ENCODE measurements around the gene SORCS2.

The SORCS2 gene

GRCh38 chr4:7609316-7609715 is 417.0 kb downstream of the SORCS2 start:
- DNase-seq, result no peak

DNA sequence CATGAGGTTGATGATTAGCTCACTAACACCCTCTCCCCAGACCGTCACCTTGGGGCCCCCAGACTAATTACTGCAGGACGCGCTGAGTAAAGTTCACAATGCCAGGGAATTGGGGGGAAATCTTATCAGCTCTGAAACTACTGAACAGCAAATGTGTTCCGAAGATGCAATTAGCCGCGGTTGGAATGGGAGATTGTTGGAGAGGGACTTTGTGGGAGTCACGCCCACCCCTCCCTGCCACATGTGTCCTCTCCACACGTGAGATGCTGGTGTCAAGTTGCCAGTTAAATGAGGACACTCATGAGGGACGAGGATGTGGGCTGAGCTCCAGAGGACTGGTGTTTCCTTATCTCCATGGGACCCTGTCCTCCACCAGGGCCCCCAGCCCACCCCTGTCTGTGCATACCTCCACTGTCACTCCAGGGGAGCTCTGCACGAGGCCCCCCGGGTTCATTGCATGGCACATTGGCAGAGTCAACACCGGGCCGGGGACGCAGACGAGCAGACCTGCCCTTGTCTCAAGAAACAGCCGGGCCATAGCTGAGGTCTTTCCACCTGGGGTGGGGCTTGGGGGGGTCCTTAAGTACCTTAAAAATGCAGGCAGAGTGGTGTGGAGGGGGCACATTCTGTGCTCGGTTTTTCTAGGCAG is 417.8 kb downstream of the SORCS2 start:
- no peak for DNase-seq

GRCh38 chr4:7610841-7611240 is 418.5 kb downstream of the SORCS2 start:
- no peak for DNase-seq

GRCh38 chr4:7612311-7612897 is 420.1 kb downstream of the SORCS2 start:
- DNase-seq, result no peak

- no peak for DNase-seq
These were observed 422.1 kb downstream of the SORCS2 start for GRCh38 chr4:7614350-7614949.

DNA sequence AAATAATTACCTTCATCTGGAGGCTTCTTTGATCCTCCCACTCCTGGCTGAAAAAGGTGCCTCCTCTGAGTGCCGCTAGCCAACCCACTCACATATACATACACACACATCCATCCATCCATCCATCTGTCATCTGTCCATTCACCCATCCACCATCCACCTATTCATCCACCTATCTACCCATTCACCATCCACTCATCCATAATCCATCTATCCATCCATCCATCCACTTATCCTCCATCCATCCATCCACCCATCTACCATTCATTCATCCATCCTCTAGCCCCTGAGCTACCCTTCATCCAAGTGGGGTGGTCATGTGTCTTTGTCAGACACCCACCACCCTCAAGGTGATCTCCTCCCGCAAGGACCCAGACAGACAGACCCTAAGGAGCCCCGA is 423.9 kb downstream of the SORCS2 start:
- DNase-seq, result no peak

GRCh38 chr4:7618361-7618760 is 426.0 kb downstream of the SORCS2 start:
- no peak for DNase-seq

GRCh38 chr4:7620086-7620813 is 427.9 kb downstream of the SORCS2 start:
- no peak for DNase-seq

- no peak for DNase-seq
These were observed 428.5 kb downstream of the SORCS2 start for GRCh38 chr4:7620814-7621176.

DNA sequence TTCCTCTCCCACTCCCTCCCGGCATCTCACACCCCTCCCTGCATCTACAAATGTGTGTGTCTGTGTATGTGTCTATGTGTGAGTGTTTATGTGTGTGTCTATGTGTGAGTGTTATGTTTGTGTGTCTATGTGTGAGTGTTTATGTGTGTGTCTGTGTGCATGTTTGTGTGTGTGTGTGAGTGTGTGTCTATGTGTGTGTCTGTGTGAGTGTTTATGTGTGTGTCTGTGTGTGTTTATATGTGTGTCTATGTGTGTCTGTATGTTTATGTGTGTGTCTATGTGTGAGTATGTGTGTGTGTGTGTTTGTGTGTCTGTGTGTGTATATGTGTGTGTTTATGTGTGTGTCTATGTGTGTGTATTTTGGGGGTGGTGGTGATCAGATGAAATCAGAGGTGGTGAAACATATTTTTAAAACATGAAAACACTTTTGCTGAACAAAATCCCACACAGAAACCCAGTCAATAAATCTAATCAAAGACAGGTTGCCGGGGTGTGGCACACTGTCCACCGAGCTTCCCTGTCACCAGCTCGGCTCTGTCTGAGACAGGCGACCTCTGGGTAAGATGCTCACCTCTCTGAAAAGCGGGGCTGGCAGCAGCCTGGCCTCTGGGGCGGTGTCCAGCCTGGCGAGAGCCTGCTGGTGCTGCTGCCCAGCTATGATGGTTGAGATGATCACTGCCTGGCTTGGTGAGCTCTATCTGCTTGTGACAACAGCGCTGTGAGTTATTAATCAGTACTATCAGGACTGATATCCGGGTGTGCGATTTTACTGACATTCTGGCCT is 429.1 kb downstream of the SORCS2 start:
- DNase-seq, result no peak

DNA sequence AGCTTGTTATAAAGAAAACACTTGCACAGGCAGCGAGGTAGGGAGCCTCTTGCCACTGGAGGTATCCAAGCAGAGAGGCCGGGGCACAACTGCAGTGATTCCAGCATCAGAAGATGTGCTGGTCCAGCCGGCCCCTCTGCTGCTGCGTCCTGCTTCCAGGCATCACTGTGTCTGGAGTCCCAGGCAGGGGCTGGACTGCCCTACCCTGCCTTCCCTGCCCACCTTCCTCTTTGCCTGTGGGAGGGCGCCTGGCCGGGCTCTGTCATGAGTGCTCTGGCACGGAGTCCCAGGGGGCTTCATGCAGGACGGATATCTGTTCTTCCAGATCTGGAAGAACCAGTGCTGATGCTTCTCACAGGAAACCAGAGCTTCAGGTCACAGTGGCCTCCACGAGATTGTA is 430.0 kb downstream of the SORCS2 start:
- DNase-seq, result no peak

DNA sequence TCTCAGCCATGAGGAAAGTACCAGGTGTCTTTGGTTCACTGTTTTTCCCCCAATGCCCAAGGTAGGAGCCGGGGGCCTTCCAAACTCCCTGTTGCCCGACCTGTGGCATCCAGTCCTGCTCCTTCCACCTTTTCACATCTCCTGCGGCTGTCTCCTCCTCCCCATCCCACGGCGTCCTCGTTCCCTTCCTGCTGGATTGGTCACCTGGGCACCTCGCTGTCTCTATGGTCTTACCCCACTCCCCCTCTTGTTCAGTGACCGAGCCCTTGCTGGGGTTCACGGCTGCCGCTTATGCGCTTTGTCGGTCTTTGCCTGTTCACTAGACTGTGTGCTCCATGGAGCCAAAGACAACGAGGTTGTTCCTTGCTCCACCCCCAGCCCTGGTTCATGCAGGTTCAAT is 431.1 kb downstream of the SORCS2 start:
- no peak for DNase-seq

DNA sequence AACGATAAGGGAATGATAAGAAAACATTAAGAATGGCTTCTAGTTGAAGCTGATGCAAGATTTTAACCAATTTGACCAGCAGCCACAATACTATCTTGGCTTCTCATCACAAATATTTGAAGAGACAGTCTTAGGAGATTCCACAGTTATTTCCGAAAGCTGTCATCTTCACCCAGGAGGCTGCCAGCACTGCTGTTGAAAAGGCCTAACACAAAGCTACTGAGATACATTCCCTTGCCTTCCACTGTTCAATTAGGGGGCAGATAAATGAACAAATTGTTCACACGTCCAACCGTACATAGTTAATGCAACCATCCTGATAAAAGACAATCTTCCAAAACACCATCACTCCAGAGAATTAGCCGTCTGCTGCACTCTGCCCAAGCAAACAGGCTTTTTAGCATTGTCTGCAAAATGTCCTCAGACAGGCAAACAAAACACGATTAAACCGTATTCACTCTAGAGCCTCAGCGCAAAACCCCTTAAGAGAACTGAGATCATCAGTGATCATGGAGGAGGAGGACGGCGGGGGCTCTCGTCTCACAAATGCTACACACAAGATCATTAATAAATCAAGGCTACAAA is 432.1 kb downstream of the SORCS2 start:
- DNase-seq, result no peak

DNA sequence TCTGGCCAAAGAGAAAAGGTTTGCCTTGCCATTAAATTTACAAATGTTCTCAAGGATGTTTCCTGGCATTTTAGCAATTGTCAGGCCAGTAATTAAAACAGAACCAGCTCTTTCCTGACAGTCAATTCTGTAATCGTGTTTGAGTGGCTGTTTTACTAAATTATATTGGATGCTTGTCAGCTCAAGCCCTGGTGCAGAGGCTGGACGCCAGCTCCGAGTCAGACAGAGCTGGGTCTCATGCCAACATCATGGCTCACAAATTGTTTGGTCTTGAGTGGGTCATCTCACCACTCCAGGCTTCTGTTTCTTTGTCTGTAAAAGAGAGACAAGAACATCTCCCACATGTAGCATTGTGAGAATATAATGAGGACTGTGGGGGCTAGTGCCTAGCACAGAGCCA is 432.7 kb downstream of the SORCS2 start:
- peak; percentile 35 for DNase-seq

GRCh38 chr4:7626531-7626930 is 434.2 kb downstream of the SORCS2 start:
- no peak for DNase-seq

GRCh38 chr4:7627251-7628250 is 435.2 kb downstream of the SORCS2 start:
- DNase-seq, result no peak

GRCh38 chr4:7628432-7628831 is 436.1 kb downstream of the SORCS2 start:
- DNase-seq, result no peak

DNA sequence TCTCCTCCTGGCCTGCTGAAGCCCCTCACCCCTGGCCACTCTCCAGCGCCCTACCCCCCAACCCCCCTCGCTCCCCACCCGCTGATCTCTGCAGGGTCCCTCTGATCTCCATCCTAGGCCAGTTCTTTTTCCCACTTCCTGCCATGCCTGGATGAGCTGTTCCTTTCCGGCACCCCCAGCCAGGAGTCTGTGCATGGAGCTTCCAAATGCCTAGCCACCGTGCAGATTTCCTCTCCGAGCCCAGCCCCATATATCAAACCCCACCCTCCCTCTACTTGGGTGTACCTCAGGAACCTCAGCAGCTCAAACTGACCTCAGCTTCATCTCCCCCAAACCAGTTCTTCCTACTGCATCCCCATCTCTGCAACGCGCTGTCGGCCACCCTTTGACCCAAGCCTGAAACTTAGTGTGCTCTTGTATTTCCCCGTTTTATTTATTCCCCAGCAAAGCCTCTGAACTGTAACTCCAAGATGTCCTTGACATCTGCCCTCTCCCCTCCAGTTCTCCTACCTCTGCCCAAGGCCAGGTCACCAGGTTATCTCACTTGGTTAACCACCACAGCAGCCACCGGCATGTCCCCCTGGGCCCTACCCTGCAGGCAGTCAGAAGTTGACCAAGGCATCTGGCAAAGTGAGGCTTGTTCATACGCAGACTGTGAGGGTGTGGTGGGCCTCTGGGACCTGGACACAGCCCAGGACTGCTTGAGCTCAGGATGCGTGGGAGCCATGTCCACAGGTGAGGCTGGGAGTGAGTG is 437.3 kb downstream of the SORCS2 start:
- DNase-seq, result no peak

DNA sequence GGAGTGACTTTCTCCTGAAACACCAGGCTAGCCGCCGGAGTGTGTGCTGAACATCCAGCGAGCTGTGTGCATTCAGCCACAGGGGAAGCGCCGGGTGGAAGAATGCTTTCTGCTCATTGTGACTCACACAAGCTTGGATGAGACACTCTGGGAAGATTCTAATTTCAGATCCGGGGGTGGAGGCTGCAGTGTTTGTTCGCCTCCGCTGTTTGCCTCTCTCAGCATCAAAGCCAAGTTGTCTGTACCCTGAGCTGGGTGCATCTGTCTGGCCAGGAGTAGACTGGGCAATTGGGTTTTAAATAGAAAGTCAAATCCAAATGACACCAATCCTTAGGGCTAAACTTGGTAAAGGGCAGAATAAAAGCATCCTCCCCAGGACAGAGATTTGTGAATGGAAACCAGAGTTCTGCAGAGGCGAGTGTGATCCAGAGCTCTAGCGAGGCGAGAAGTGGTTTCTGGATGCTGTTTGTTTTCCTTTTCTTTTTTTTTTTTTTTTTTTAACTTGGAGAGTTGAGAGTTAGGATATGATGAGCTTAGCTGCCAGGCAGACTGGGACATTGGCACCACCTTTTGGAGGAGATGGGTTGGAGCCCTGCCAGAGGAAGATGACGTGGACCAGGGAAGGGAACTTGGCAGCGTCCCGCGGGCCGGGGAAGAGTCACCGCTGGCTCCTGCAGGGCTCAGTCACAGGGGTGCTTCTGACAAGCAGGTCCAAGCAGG is 438.4 kb downstream of the SORCS2 start:
- DNase-seq, result peak; percentile 88
